Activated naive CD8-positive, alpha-beta T cell treated with anti-CD3 and anti-CD28 coated beads, Interleukin-2, amount 10 ng/mL, durations not matched to agents 7 days and 5 days (primary cell): ENCODE measurements around the gene HEG1. TPM values are rescaled to one million over a fixed set of nuclear protein-coding genes. Genes with fewer than 3 reads are reported as not detected.
"Not testable (repeated sequence)": the region's sequence is repeated elsewhere in the genome, so short reads cannot be mapped to it uniquely, and the experiment has no call there.

Source experiments
- ATAC-seq: fragments of 150-1000 bp; cut with Tn5 transposase; one replicate; pipeline ENCODE4 v1.10.0; 2021; ENCODE audit warnings: low read depth, moderate library complexity
- POLR2A ChIA-PET: fragments of 350-600 bp; sonication (Branson Sonifier 250); formaldehyde crosslinking; loops from one replicate; lab custom pipeline; 2021; ENCODE audit warnings: antibody characterized with exemption; lab: Charles Lee
- DNase-seq: peaks from one replicate; pipeline ENCODE4 v3.0.0; 2021
- H3K27ac Mint-ChIP-seq: one replicate; pipeline ENCODE4 v1.8.0; 2022; ENCODE audit warnings: mild to moderate bottlenecking, mixed read lengths
- H3K27me3 Mint-ChIP-seq: one replicate; pipeline ENCODE4 v1.8.0; 2022; ENCODE audit warnings: mild to moderate bottlenecking, moderate library complexity, mixed read lengths
- H3K36me3 Mint-ChIP-seq: one replicate; pipeline ENCODE4 v1.8.0; 2021; ENCODE audit warnings: mild to moderate bottlenecking, mixed read lengths
- H3K4me1 Mint-ChIP-seq: one replicate; pipeline ENCODE4 v1.8.0; 2021; ENCODE audit warnings: mixed read lengths
- H3K4me3 Mint-ChIP-seq: one replicate; pipeline ENCODE4 v1.8.0; 2022; ENCODE audit warnings: mild to moderate bottlenecking, moderate library complexity, mixed read lengths
- H3K9me3 Mint-ChIP-seq: one replicate; pipeline ENCODE4 v1.8.0; 2021; ENCODE audit warnings: mixed read lengths
- total RNA-seq, 2 experiments: library from RNA; stranded (reverse); gene quantifications; one replicate each; pipeline ENCODE4 v1.2.3, GENCODE V29; 2021

The HEG1 gene
- total RNA-seq, 2 experiments from 2014 or later = 49.1 to 49.5 TPM

GRCh38 chr3:124960105-124960504 is 95.7 kb downstream of the HEG1 start:
- no peaks in the 10 kb centered on the region for H3K9me3 Mint-ChIP-seq
- no peak overlapping the region for H3K27ac Mint-ChIP-seq
- peaks cover 10% of the 10 kb centered on the region for H3K27me3 Mint-ChIP-seq
- POLR2A ChIA-PET = no interaction called here
- DNase-seq = no peak
- no peak for ATAC-seq
- H3K4me1 Mint-ChIP-seq = no peaks in the 10 kb centered on the region
- H3K4me3 Mint-ChIP-seq = no peak overlapping the region
- H3K36me3 Mint-ChIP-seq = no peaks in the 10 kb centered on the region

GRCh38 chr3:124957951-124958350 is 97.8 kb downstream of the HEG1 start:
- not testable (repeated sequence) for H3K4me3 Mint-ChIP-seq, H3K36me3 Mint-ChIP-seq, ATAC-seq, H3K9me3 Mint-ChIP-seq, DNase-seq, H3K27ac Mint-ChIP-seq, H3K4me1 Mint-ChIP-seq
- POLR2A ChIA-PET = interaction anchor here (0.7 kb wide), 1 partner anchor 157 kb away, joined by 4 read pairs; no protein-coding TSS in a partner anchor
- H3K27me3 Mint-ChIP-seq = peaks cover 21% of the 10 kb centered on the region

- Mint-ChIP-seq H3K4me1 (no peaks in the 10 kb centered on the region), H3K27me3 (peaks cover 32% of the 10 kb centered on the region), H3K27ac (no peak overlapping the region), H3K9me3 (no peaks in the 10 kb centered on the region), H3K36me3 (no peaks in the 10 kb centered on the region), H3K4me3 (no peak overlapping the region)
- POLR2A ChIA-PET = no interaction called here
- ATAC-seq = no peak
- DNase-seq = no peak
These were observed 103.4 kb downstream of the HEG1 start for GRCh38 chr3:124952282-124952855.

GRCh38 chr3:124951511-124952281 is 104.1 kb downstream of the HEG1 start:
- Mint-ChIP-seq H3K27me3 (peaks cover 30% of the 10 kb centered on the region), H3K4me3 (no peak overlapping the region), H3K36me3 (no peaks in the 10 kb centered on the region), H3K27ac (no peak overlapping the region), H3K9me3 (no peaks in the 10 kb centered on the region), H3K4me1 (no peaks in the 10 kb centered on the region)
- ATAC-seq (no peak), DNase-seq (no peak)
- POLR2A ChIA-PET = no interaction called here

GRCh38 chr3:124950026-124950425 is 105.8 kb downstream of the HEG1 start:
- H3K36me3 Mint-ChIP-seq = no peaks in the 10 kb centered on the region
- H3K27ac Mint-ChIP-seq = no peak overlapping the region
- H3K4me1 Mint-ChIP-seq = no peaks in the 10 kb centered on the region
- no peaks in the 10 kb centered on the region for H3K9me3 Mint-ChIP-seq
- ATAC-seq (no peak), DNase-seq (no peak)
- peaks cover 21% of the 10 kb centered on the region for H3K27me3 Mint-ChIP-seq
- POLR2A ChIA-PET = no interaction called here
- H3K4me3 Mint-ChIP-seq = no peak overlapping the region

- POLR2A ChIA-PET = no interaction called here
- no peak overlapping the region for H3K4me3 Mint-ChIP-seq
- peaks cover 16% of the 10 kb centered on the region for H3K27me3 Mint-ChIP-seq
- H3K27ac Mint-ChIP-seq = no peak overlapping the region
- H3K9me3 Mint-ChIP-seq = no peaks in the 10 kb centered on the region
- ATAC-seq (no peak), DNase-seq (no peak)
- no peaks in the 10 kb centered on the region for H3K4me1 Mint-ChIP-seq
- H3K36me3 Mint-ChIP-seq = no peaks in the 10 kb centered on the region
These were observed 113.2 kb downstream of the HEG1 start for GRCh38 chr3:124942613-124943012.

- Mint-ChIP-seq H3K4me1 (no peaks in the 10 kb centered on the region), H3K27ac (no peak overlapping the region), H3K36me3 (no peaks in the 10 kb centered on the region), H3K4me3 (no peak overlapping the region), H3K27me3 (peaks cover 22% of the 10 kb centered on the region), H3K9me3 (no peaks in the 10 kb centered on the region)
- POLR2A ChIA-PET = no interaction called here
- ATAC-seq (no peak), DNase-seq (no peak)
These were observed 114.0 kb downstream of the HEG1 start for GRCh38 chr3:124941771-124942170.

- H3K27me3 Mint-ChIP-seq = peaks cover 28% of the 10 kb centered on the region
- H3K9me3 Mint-ChIP-seq = no peaks in the 10 kb centered on the region
- POLR2A ChIA-PET = no interaction called here
- ATAC-seq (no peak), DNase-seq (no peak)
- H3K36me3 Mint-ChIP-seq = no peaks in the 10 kb centered on the region
- no peaks in the 10 kb centered on the region for H3K4me1 Mint-ChIP-seq
- H3K27ac Mint-ChIP-seq = no peak overlapping the region
- no peak overlapping the region for H3K4me3 Mint-ChIP-seq
These were observed 116.1 kb downstream of the HEG1 start for GRCh38 chr3:124939661-124940060.

- Mint-ChIP-seq H3K27ac (no peak overlapping the region), H3K27me3 (peaks cover 30% of the 10 kb centered on the region), H3K36me3 (no peaks in the 10 kb centered on the region), H3K4me3 (no peak overlapping the region), H3K4me1 (no peaks in the 10 kb centered on the region), H3K9me3 (no peaks in the 10 kb centered on the region)
- ATAC-seq (no peak), DNase-seq (no peak)
- POLR2A ChIA-PET = no interaction called here
These were observed 116.9 kb downstream of the HEG1 start for GRCh38 chr3:124938896-124939295.

- Mint-ChIP-seq H3K4me3 (no peak overlapping the region), H3K27ac (no peak overlapping the region), H3K4me1 (peaks cover 2% of the 10 kb centered on the region), H3K9me3 (no peaks in the 10 kb centered on the region), H3K36me3 (no peaks in the 10 kb centered on the region), H3K27me3 (peaks cover 47% of the 10 kb centered on the region)
- DNase-seq (no peak), ATAC-seq (no peak)
- POLR2A ChIA-PET = no interaction called here
These were observed 118.7 kb downstream of the HEG1 start for GRCh38 chr3:124937049-124937448.

GRCh38 chr3:124935794-124936542 is 119.8 kb downstream of the HEG1 start:
- ATAC-seq = no peak
- H3K27ac Mint-ChIP-seq = no peak overlapping the region
- H3K9me3 Mint-ChIP-seq = no peaks in the 10 kb centered on the region
- H3K27me3 Mint-ChIP-seq = peaks cover 47% of the 10 kb centered on the region
- POLR2A ChIA-PET = no interaction called here
- H3K4me1 Mint-ChIP-seq = peaks cover 2% of the 10 kb centered on the region
- H3K4me3 Mint-ChIP-seq = no peak overlapping the region
- H3K36me3 Mint-ChIP-seq = no peaks in the 10 kb centered on the region
- DNase-seq = no peak

GRCh38 chr3:124935264-124935663 is 120.5 kb downstream of the HEG1 start:
- peaks cover 52% of the 10 kb centered on the region for H3K27me3 Mint-ChIP-seq
- no peak overlapping the region for H3K4me3 Mint-ChIP-seq
- ATAC-seq (no peak), DNase-seq (no peak)
- H3K36me3 Mint-ChIP-seq = no peaks in the 10 kb centered on the region
- H3K9me3 Mint-ChIP-seq = no peaks in the 10 kb centered on the region
- H3K4me1 Mint-ChIP-seq = peaks cover 2% of the 10 kb centered on the region
- no peak overlapping the region for H3K27ac Mint-ChIP-seq
- POLR2A ChIA-PET = no interaction called here

GRCh38 chr3:124934577-124934976 is 121.2 kb downstream of the HEG1 start, which contains the start of gene MUC13:
Gene MUC13 (minus strand): TSS chr3:124934751. CDS start chr3:124934712, 39 bp downstream.
- DNase-seq (no peak), ATAC-seq (no peak)
- POLR2A ChIA-PET = no interaction called here
- Mint-ChIP-seq H3K27me3 (peaks cover 57% of the 10 kb centered on the region), H3K9me3 (no peaks in the 10 kb centered on the region), H3K4me3 (no peak within 1 kb of the TSS), H3K36me3 (no peaks in the 10 kb centered on the region), H3K27ac (no peak within 1 kb of the TSS), H3K4me1 (peaks cover 2% of the 10 kb centered on the region)
